Omental fat pad (tissue), 4 donors: ENCODE data around the gene RAD51. TPM values are rescaled to one million over a fixed set of nuclear protein-coding genes. Genes with fewer than 3 reads are reported as not detected.
"Not testable (repeated sequence)": the region's sequence is repeated elsewhere in the genome, so short reads cannot be mapped to it uniquely, and the experiment has no call there.

Experiments used
- ATAC-seq: fragments of 150-250 bp; one replicate; pipeline ENCODE4 v1.9.1; 2016; ENCODE audit warnings: mild to moderate bottlenecking, moderate library complexity; ENCODE audit not compliant: low FRiP score
- DNase-seq: peaks from one replicate; pipeline ENCODE4 v3.0.0-alpha.2; 2019; ENCODE audit warnings: low spot score
- total RNA-seq, 4 donors: library from RNA; depleted of rRNA; stranded (reverse); fragments of >200 nt; gene quantifications; one replicate each; pipeline ENCODE4 v1.1.0, GENCODE V29; 2016
- TF ChIP-seq, protein P1 (sequence below), 3 donors: fragments of 450-650 bp; IDR thresholded peaks; one replicate each; pipeline ENCODE4 v1.5.1; 2016 to 2017; ENCODE audit warnings: antibody characterized with exemption in 3 of 3, mild to moderate bottlenecking in 3 of 3, moderate library complexity in 2 of 3

The RAD51 gene
- under 1 TPM in 2 of 4 donors, not detected in 2; 0.84 TPM for total RNA-seq

DNA sequence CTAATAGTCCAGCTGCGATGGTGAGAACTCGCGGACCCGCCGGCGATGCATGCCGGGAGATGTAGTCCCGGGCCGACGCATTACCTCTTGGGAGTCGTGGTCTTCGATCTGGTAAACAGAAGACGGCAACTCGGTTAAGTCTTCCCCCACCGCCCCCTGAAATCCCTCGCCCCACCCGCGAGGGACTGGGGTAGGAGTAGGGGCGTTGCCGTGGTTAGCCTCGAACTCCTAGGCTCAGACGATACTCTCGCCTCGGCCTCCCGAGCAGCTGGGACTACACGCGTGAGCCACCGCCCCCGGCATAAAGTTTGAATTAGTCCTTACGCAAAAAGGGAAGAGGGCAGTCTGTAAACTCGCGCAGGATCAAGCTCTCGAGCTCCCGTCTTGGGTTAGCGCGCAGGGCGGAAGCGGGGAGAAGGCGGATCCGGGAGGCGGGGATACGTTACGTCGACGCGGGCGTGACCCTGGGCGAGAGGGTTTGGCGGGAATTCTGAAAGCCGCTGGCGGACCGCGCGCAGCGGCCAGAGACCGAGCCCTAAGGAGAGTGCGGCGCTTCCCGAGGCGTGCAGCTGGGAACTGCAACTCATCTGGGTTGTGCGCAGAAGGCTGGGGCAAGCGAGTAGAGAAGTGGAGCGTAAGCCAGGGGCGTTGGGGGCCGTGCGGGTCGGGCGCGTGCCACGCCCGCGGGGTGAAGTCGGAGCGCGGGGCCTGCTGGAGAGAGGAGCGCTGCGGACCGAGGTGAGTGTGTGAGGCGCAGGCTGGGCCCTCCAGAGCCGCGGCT, at the start of gene RAD51:
TSS of gene RAD51 (plus strand) at position 487 of the 781 bp plus-strand sequence. CDS start 3,585 bp downstream, outside the sequence.
- TF ChIP-seq, protein P1, sequence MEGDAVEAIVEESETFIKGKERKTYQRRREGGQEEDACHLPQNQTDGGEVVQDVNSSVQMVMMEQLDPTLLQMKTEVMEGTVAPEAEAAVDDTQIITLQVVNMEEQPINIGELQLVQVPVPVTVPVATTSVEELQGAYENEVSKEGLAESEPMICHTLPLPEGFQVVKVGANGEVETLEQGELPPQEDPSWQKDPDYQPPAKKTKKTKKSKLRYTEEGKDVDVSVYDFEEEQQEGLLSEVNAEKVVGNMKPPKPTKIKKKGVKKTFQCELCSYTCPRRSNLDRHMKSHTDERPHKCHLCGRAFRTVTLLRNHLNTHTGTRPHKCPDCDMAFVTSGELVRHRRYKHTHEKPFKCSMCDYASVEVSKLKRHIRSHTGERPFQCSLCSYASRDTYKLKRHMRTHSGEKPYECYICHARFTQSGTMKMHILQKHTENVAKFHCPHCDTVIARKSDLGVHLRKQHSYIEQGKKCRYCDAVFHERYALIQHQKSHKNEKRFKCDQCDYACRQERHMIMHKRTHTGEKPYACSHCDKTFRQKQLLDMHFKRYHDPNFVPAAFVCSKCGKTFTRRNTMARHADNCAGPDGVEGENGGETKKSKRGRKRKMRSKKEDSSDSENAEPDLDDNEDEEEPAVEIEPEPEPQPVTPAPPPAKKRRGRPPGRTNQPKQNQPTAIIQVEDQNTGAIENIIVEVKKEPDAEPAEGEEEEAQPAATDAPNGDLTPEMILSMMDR (IDR thresholded peaks at IDR 0.05), result no peak
- DNase-seq (peak; percentile 77), ATAC-seq (peak; percentile 96)

DNA sequence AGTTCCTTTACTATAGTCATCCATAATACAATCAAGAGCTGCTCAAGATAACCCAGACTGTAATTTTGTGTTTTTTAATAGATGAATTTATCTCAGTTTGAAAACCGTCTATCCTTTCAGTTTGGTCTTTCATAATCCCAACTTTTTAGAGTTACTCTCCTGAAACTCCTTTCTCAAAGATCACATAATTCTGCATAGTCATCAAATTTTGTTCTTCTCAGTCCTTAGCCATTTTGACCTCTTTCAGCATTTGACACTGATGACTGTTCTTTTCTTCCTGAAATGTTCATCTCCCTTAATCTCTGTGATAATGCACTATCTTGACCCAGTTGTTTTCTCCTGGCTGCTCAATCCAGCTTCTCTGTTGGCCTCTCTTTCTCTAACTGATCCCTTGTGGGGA, 47.5 kb upstream of the RAD51 start:
- TF ChIP-seq, protein P1 (IDR thresholded peaks at IDR 0.05), result no peak
- no peak for DNase-seq
- no peak for ATAC-seq

DNA sequence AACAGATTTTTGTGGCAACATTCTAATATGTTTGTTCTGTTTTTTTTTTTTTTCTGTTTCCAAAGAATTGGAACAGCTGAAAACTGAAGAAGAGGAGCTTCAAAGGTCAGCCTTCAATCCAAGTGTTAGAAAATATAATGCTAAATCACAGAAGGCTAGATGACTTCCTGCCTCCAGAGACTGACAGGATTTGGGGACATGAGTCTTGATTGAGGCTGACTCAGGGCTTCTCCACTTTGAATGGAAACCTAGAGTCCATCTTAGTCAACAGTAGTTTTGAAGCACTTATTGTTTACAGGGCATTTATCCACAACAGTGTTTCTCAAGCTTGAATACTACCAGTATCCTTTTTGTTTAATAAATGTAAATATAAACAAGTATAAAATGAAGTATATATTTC, 44.5 kb upstream of the RAD51 start:
- TF ChIP-seq, protein P1 (IDR thresholded peaks at IDR 0.05), result no peak
- no peak for ATAC-seq

DNA sequence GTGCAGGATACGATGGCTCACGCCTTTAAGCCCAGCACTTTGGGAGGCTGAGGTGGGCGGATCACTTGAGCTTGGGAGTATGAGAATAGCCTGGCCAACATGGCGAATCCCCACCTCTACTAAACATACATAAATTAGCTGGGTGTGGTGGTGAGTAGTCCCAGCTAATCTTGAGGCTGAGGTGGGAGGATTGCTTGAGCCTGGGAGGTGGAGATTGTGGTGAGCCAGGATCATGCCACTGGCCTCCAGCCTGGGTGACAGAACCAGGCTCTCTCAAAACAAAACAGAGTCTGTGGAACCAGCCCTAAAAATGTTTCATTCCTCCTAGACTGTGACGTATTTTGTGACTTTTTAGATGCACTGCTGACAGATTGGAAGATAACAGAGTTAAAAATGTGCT, 34.3 kb upstream of the RAD51 start:
- ATAC-seq (no peak), DNase-seq (no peak)
- TF ChIP-seq, protein P1 (IDR thresholded peaks at IDR 0.05), result no peak

More for the DNA sequence above, 44.5 kb upstream of the RAD51 start:
- DNase-seq, result no peak

DNA sequence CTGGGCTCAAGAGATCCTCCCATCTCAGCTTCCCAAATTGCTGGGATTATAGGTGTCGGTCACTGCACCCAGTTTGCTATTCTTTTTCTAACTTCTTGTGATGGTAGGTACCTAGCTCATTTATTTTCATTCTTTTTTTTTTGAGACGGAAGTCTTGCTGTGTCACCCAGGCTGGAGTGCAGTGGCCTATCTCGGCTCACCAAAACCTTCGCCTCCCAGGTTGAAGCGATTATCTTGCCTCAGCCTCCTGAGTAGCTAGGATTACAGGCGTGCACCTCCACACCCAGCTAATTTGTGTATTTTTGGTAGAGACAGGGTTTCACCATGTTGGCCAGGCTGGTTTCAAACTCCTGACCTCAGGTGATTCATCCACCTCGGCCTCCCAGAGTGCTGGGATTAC, 30.1 kb upstream of the RAD51 start:
- TF ChIP-seq, protein P1 (IDR thresholded peaks at IDR 0.05), result no peak
- DNase-seq, result no peak
- no peak for ATAC-seq

DNA sequence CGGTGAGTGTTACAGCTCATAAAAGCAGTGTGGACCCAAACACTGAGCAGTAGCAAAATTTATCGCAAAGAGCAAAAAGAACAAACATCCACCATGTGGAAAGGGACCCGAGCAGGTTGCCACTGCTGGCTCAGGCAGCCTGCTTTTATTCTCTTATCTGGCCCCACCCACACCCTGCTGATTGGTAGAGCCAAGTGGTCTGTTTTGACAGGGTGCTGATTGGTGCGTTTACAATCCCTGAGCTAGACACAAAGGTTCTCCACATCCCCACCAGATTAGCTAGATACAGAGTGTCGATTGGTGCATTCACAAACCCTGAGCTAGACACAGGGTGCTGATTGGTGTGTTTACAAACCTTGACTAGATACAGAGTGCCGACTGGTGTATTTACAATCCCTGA, 18.7 kb upstream of the RAD51 start:
- not testable (repeated sequence) for ATAC-seq, DNase-seq

DNA sequence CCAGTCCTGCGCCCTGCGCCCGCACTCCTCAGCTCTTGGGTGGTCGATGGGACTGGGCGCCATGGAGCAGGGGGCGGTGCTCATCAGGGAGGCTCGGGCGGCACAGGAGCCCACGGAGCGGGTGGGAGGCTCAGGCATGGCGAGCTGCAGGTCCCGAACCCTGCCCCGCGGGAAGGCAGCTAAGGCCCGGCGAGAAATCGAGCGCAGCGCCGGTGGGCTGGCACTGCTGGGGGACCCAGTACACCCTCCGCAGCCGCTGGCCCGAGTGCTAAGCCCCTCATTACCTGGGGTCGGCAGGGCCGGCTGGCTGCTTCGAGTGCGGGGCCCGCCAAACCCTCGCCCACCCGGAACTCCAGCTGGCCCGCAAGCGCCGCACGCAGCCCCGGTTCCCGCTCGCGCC, 18.1 kb upstream of the RAD51 start:
- DNase-seq, ATAC-seq: not testable (repeated sequence)

DNA sequence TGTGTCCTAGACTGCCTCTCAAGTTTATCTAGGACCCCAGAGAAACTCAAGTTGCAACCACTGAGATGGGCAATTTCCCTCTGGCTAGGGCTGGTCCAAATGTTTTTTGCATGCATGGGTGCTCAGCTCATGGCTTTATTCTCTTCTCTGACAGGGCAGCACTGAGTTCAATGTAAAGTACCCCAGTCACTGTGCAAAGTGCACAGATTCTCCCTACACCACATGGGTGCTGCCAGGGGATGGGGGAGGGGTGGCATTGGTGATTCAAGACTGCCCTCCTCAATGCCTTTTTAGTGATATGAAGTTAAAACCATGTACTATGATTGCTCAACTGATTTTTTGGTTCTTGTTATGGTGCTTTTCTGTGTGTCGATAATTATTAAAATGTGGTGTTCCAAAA, 14.8 kb upstream of the RAD51 start:
- DNase-seq (no peak), ATAC-seq (no peak)
- TF ChIP-seq, protein P1 (IDR thresholded peaks at IDR 0.05), result no peak

DNA sequence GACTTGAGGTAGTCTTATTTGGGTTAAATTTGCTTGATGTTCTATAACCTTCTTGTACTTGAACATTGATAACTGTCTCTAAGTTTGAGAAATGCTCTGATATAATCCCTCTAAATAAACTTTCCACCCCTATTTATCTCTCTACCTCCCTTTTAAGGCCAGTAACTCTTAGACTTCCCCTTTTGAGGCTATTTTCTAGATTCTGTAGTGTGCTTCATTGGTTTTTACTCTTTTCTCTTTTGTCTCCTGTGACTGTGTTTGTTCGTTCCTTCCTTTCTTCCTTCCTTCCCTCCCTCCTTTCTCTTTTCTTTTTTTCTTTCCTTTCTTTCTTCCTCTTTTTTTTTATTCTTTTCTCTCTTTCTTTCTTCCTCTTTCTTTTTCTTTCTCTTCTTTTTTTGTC, 14.0 kb upstream of the RAD51 start:
- ATAC-seq, DNase-seq: not testable (repeated sequence)
